ENCODE data around the gene AKT3.

- TF ChIP-seq POLR2A (IDR thresholded peaks at IDR 0.05; ENCODE audit: low read depth, low read length) (no peak), PAX5 (IDR thresholded peaks at IDR 0.05; ENCODE audit: insufficient read depth, low read length, severe bottlenecking) (no peak), SPI1 (IDR thresholded peaks at IDR 0.05; ENCODE audit: low read depth, low read length) (no peak), POLR2AphosphoS5 (IDR thresholded peaks at IDR 0.05; ENCODE audit: low read depth, low read length) (no peak), TAF1 (IDR thresholded peaks at IDR 0.05; ENCODE audit: low read depth, low read length) (no peak)
Measured at GRCh38 chr1:243723458-243724043, 126.5 kb downstream of the AKT3 start.

Data from GM12891 (cell line).